Activated naive CD8-positive, alpha-beta T cell treated with anti-CD3 and anti-CD28 coated beads, Interleukin-2, amount 10 ng/mL, durations not matched to agents 7 days and 5 days (primary cell): ENCODE measurements around the gene CRTC1. TPM values are rescaled to one million over a fixed set of nuclear protein-coding genes. Genes with fewer than 3 reads are reported as not detected.
"Not testable (repeated sequence)": the region's sequence is repeated elsewhere in the genome, so short reads cannot be mapped to it uniquely, and the experiment has no call there.

ENCODE experiments used
- ATAC-seq: fragments of 150-1000 bp; cut with Tn5 transposase; one replicate; pipeline ENCODE4 v1.10.0; 2021; ENCODE audit warnings: low read depth, moderate library complexity
- POLR2A ChIA-PET: fragments of 350-600 bp; sonication (Branson Sonifier 250); formaldehyde crosslinking; loops from one replicate; lab custom pipeline; 2021; ENCODE audit warnings: antibody characterized with exemption; lab: Charles Lee
- DNase-seq: peaks from one replicate; pipeline ENCODE4 v3.0.0; 2021
- H3K27ac Mint-ChIP-seq: one replicate; pipeline ENCODE4 v1.8.0; 2022; ENCODE audit warnings: mild to moderate bottlenecking, mixed read lengths
- H3K27me3 Mint-ChIP-seq: one replicate; pipeline ENCODE4 v1.8.0; 2022; ENCODE audit warnings: mild to moderate bottlenecking, moderate library complexity, mixed read lengths
- H3K36me3 Mint-ChIP-seq: one replicate; pipeline ENCODE4 v1.8.0; 2021; ENCODE audit warnings: mild to moderate bottlenecking, mixed read lengths
- H3K4me1 Mint-ChIP-seq: one replicate; pipeline ENCODE4 v1.8.0; 2021; ENCODE audit warnings: mixed read lengths
- H3K4me3 Mint-ChIP-seq: one replicate; pipeline ENCODE4 v1.8.0; 2022; ENCODE audit warnings: mild to moderate bottlenecking, moderate library complexity, mixed read lengths
- H3K9me3 Mint-ChIP-seq: one replicate; pipeline ENCODE4 v1.8.0; 2021; ENCODE audit warnings: mixed read lengths
- total RNA-seq, 2 experiments: library from RNA; stranded (reverse); gene quantifications; one replicate each; pipeline ENCODE4 v1.2.3, GENCODE V29; 2021

Gene CRTC1
- total RNA-seq, 2 experiments from 2014 or later, result 10.3 to 11.8 TPM

DNA sequence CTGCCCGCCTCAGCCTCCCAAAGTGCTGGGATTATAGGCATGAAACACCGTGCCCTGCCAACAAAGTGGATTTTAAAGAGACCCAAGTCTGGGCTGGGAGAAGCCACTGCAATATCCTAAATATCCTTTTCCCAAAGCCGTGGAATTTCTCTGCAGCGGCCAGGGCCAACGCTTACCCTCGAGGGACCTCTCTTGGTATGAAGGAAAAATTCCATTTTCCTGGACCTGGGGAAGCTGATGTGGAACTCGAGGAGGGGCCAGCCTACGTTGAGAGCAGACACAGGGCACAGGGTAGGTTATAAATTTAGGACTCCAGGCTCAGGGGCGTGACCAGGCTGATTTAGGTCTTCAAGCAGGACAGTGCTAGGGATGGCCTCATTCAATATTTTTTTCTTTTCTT is 130.6 kb downstream of the CRTC1 start:
- Mint-ChIP-seq H3K36me3 (no peaks in the 10 kb centered on the region), H3K27ac (no peak overlapping the region)

GRCh38 chr19:18815673-18816072 is 132.2 kb downstream of the CRTC1 start:
- peaks cover 4% of the 10 kb centered on the region for H3K27me3 Mint-ChIP-seq
- POLR2A ChIA-PET, result no interaction called here
- DNase-seq, result no peak
- no peaks in the 10 kb centered on the region for H3K9me3 Mint-ChIP-seq
- H3K27ac Mint-ChIP-seq, result no peak overlapping the region
- ATAC-seq, result no peak
- H3K4me1 Mint-ChIP-seq, result no peaks in the 10 kb centered on the region
- no peak overlapping the region for H3K4me3 Mint-ChIP-seq
- H3K36me3 Mint-ChIP-seq, result no peaks in the 10 kb centered on the region

More for the DNA sequence above, 130.6 kb downstream of the CRTC1 start:
- H3K4me3 Mint-ChIP-seq, result no peak overlapping the region
- no peak for ATAC-seq
- no peaks in the 10 kb centered on the region for H3K9me3 Mint-ChIP-seq
- POLR2A ChIA-PET, result no interaction called here
- peaks cover 8% of the 10 kb centered on the region for H3K27me3 Mint-ChIP-seq
- DNase-seq, result no peak
- peaks cover 3% of the 10 kb centered on the region for H3K4me1 Mint-ChIP-seq

DNA sequence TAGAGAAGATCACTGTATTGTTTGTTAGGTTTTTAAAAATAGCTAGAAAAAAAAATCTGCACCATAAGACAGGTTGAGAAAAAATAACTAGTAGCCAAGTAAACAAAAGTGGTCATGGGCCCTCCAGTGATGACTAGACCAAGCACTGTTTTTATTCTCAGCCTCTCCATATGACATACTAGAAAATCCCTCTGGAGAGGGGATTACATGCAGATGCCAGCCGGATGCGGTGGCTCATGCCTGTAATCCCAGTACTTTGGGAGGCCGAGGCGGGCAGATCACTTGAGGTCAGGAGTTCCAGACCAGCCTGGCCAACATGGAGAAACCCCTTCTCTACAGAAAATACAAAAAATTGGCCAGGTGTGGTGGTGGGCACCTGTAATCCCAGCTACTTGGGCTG is 133.2 kb downstream of the CRTC1 start:
- not testable (repeated sequence) for ATAC-seq, H3K27ac Mint-ChIP-seq

DNA sequence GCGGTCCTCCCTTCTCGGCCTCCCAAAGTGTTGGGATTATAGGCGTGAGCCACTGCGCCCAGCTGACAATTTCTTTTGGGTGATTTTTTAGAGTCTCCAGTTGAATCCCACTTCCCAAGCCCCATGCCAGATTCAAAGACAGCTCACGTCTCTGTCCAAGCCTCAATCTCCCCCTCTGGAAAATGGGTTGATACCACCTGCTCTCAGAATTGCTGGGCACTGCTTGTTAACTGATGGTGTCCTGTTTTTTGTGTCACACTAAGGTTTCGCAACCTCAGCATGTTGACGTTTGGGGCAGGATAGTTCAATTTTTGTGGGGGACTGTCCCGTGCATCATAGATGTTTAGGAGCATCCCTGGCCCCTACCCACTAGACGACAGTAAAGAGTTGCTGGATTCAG is 134.1 kb downstream of the CRTC1 start:
- DNase-seq (no peak), ATAC-seq (no peak)
- POLR2A ChIA-PET, result no interaction called here
- H3K4me3 Mint-ChIP-seq, result no peak overlapping the region
- no peaks in the 10 kb centered on the region for H3K9me3 Mint-ChIP-seq
- H3K4me1 Mint-ChIP-seq, result no peaks in the 10 kb centered on the region
- no peaks in the 10 kb centered on the region for H3K27me3 Mint-ChIP-seq
- H3K36me3 Mint-ChIP-seq, result no peaks in the 10 kb centered on the region
- no peak overlapping the region for H3K27ac Mint-ChIP-seq

More for the DNA sequence above, 133.2 kb downstream of the CRTC1 start:
- DNase-seq, POLR2A ChIA-PET, H3K9me3 Mint-ChIP-seq, H3K4me1 Mint-ChIP-seq, H3K4me3 Mint-ChIP-seq, H3K36me3 Mint-ChIP-seq, H3K27me3 Mint-ChIP-seq: not testable (repeated sequence)

GRCh38 chr19:18828786-18829185 is 145.3 kb downstream of the CRTC1 start:
- Mint-ChIP-seq H3K9me3 (peaks cover 4% of the 10 kb centered on the region), H3K4me1 (peaks cover 5% of the 10 kb centered on the region), H3K27ac (no peak overlapping the region), H3K4me3 (no peak overlapping the region), H3K27me3 (peaks cover 26% of the 10 kb centered on the region), H3K36me3 (peaks cover 6% of the 10 kb centered on the region)
- DNase-seq, result no peak
- POLR2A ChIA-PET, result no interaction called here
- ATAC-seq, result no peak

- H3K27ac Mint-ChIP-seq, result no peak overlapping the region
- no peak for ATAC-seq
- POLR2A ChIA-PET, result interaction anchor here (1.2 to 4.0 kb wide), 2 partner anchors 12 to 230 kb away, joined by 3 to 46 read pairs; no protein-coding TSS in a partner anchor
- peaks cover 19% of the 10 kb centered on the region for H3K27me3 Mint-ChIP-seq
- no peak overlapping the region for H3K4me3 Mint-ChIP-seq
- peaks cover 17% of the 10 kb centered on the region for H3K36me3 Mint-ChIP-seq
- peaks cover 21% of the 10 kb centered on the region for H3K4me1 Mint-ChIP-seq
- no peak for DNase-seq
- peaks cover 4% of the 10 kb centered on the region for H3K9me3 Mint-ChIP-seq
These were observed 147.0 kb downstream of the CRTC1 start for GRCh38 chr19:18830488-18830887.

GRCh38 chr19:18831524-18832305 is 148.2 kb downstream of the CRTC1 start, which contains the start of gene UPF1:
TSS of gene UPF1 (plus strand) at chr19:18831959. CDS start at chr19:18832210, 251 bp downstream.
- Mint-ChIP-seq H3K4me3 (peak within 1 kb of the TSS; percentile 89), H3K9me3 (peaks cover 2% of the 10 kb centered on the region), H3K36me3 (peaks cover 22% of the 10 kb centered on the region), H3K27me3 (peaks cover 13% of the 10 kb centered on the region), H3K4me1 (peaks cover 31% of the 10 kb centered on the region), H3K27ac (peak within 1 kb of the TSS; percentile 87)
- DNase-seq, result peak; percentile 99
- POLR2A ChIA-PET, result interaction anchor here (0.8 to 4.0 kb wide), 15 partner anchors 11 to 415 kb away, joined by 3 to 46 read pairs (median 5); partner anchors contain the start of genes COPE, DDX49, FKBP8 and KXD1
- peak; percentile 70 for ATAC-seq

Other genes starting within 250 kb of the CRTC1 start
- gene ISYNA1, start 245.5 kb upstream of the CRTC1 start, total RNA-seq, result 10 to 100 TPM; 39.6 to 43.4 TPM
- 10 to 100 TPM; 28.5 to 31.2 TPM for gene ELL, start 161.6 kb upstream of the CRTC1 start, total RNA-seq
- gene FKBP8, start 140.1 kb upstream of the CRTC1 start, total RNA-seq, result 100 to 1,000 TPM; 261 to 275 TPM
- gene KXD1, start 125.8 kb upstream of the CRTC1 start, total RNA-seq, result 100 to 1,000 TPM in 1 of 2 experiments, 10 to 100 TPM in 1; 96.7 to 105 TPM
- 1,000 to 10,000 TPM; 1,538 to 1,547 TPM for gene UBA52, start 111.8 kb upstream of the CRTC1 start, total RNA-seq
- 100 to 1,000 TPM; 105 to 109 TPM for gene REX1BD, start 94.9 kb upstream of the CRTC1 start, total RNA-seq
- gene CRLF1, start 76.9 kb upstream of the CRTC1 start, total RNA-seq, result not detected
- under 1 TPM in 1 of 2 experiments, not detected in 1; 0.19 TPM for gene TMEM59L, start 70.8 kb upstream of the CRTC1 start, total RNA-seq
- 10 to 100 TPM; 13.6 to 14.3 TPM for gene KLHL26, start 46.7 kb upstream of the CRTC1 start, total RNA-seq
- not detected for gene COMP, start 107.6 kb downstream of the CRTC1 start, total RNA-seq
- 10 to 100 TPM; 90.4 to 93.2 TPM for gene UPF1, start 148.3 kb downstream of the CRTC1 start, total RNA-seq
- gene CERS1, start 212.5 kb downstream of the CRTC1 start, total RNA-seq, result not detected
- 100 to 1,000 TPM; 209 to 213 TPM for gene COPE, start 235.7 kb downstream of the CRTC1 start, total RNA-seq
- gene DDX49, start 236.0 kb downstream of the CRTC1 start, total RNA-seq, result 10 to 100 TPM; 42.3 to 42.8 TPM